Hindlimb muscle (tissue), 1 donor: ENCODE results near the gene EP300. TPM values are rescaled to one million over a fixed set of nuclear protein-coding genes. Genes with fewer than 3 reads are reported as not detected.
"Not testable (repeated sequence)": the region's sequence is repeated elsewhere in the genome, so short reads cannot be mapped to it uniquely, and the experiment has no call there.

Source experiments
- DNase-seq: peaks from one replicate; pipeline ENCODE4 v3.0.0-alpha.2; 2013
- polyA plus RNA-seq: library from polyadenylated mRNA; unstranded; fragments of 120-200 nt; gene quantifications from one replicate; pipeline ENCODE4 v1.2.1, GENCODE V29; 2013; ENCODE audit not compliant: insufficient read length

EP300 gene
- polyA plus RNA-seq = 41.2 TPM

GRCh38 chr22:41092023-41092817, at the start of gene EP300:
Gene EP300, plus strand, starts transcription at chr22:41092592. Its CDS starts 413 bp downstream, at chr22:41093005.
- peak; percentile 86 for DNase-seq

GRCh38 chr22:41043722-41044121, 48.7 kb upstream of the EP300 start:
- no peak for DNase-seq

- not testable (repeated sequence) for DNase-seq
Observed at GRCh38 chr22:41045575-41045974, 46.8 kb upstream of the EP300 start.

GRCh38 chr22:41047801-41048211, 44.6 kb upstream of the EP300 start:
- no peak for DNase-seq

GRCh38 chr22:41048345-41048744, 44.0 kb upstream of the EP300 start:
- DNase-seq = not testable (repeated sequence)

GRCh38 chr22:41048791-41049717, 43.3 kb upstream of the EP300 start:
- peak; percentile 76 for DNase-seq

GRCh38 chr22:41049795-41050194, 42.6 kb upstream of the EP300 start:
- DNase-seq = not testable (repeated sequence)

- no peak for DNase-seq
Observed at GRCh38 chr22:41050883-41051282, 41.5 kb upstream of the EP300 start.

GRCh38 chr22:41052661-41053490, 39.5 kb upstream of the EP300 start:
- no peak for DNase-seq

GRCh38 chr22:41057076-41057475, 35.3 kb upstream of the EP300 start:
- DNase-seq = no peak

- no peak for DNase-seq
Observed at GRCh38 chr22:41062146-41062545, 30.2 kb upstream of the EP300 start.

- not testable (repeated sequence) for DNase-seq
Observed at GRCh38 chr22:41064326-41064725, 28.1 kb upstream of the EP300 start.

- DNase-seq = not testable (repeated sequence)
Observed at GRCh38 chr22:41066341-41066740, 26.1 kb upstream of the EP300 start.

- not testable (repeated sequence) for DNase-seq
Observed at GRCh38 chr22:41067968-41068367, 24.4 kb upstream of the EP300 start.

GRCh38 chr22:41070665-41071331, 21.6 kb upstream of the EP300 start:
- DNase-seq = no peak

GRCh38 chr22:41074061-41074460, 18.3 kb upstream of the EP300 start:
- no peak for DNase-seq

GRCh38 chr22:41074466-41074865, 17.9 kb upstream of the EP300 start:
- no peak for DNase-seq

- DNase-seq = no peak
Observed at GRCh38 chr22:41074941-41075710, 17.3 kb upstream of the EP300 start.

- DNase-seq = no peak
Observed at GRCh38 chr22:41075946-41076345, 16.4 kb upstream of the EP300 start.

GRCh38 chr22:41076857-41077256, 15.5 kb upstream of the EP300 start:
- DNase-seq = no peak

GRCh38 chr22:41078931-41079330, 13.5 kb upstream of the EP300 start:
- no peak for DNase-seq
